Osteoblast (primary cell): ENCODE data around the gene BLOC1S5. TPM values are rescaled to one million over a fixed set of nuclear protein-coding genes. Genes with fewer than 3 reads are reported as not detected.
A peak's percentile ranks its signal among the peaks of the same experiment; 100 is the strongest.
"Not testable (repeated sequence)": the region's sequence is repeated elsewhere in the genome, so short reads cannot be mapped to it uniquely, and the experiment has no call there.

Experiments
- DNase-seq: peaks from one replicate; pipeline ENCODE4 v3.0.0; 2011; ENCODE audit warnings: low spot score, mixed read lengths; ENCODE audit not compliant: insufficient read length; ENCODE audit errors: missing footprints
- H2AFZ ChIP-seq: 2 replicates; pipeline ENCODE4 v1.6.0; 2011; ENCODE audit warnings: mild to moderate bottlenecking, low read length
- H3K27ac ChIP-seq: 2 replicates; pipeline ENCODE4 v1.5.1; 2011; ENCODE audit warnings: mild to moderate bottlenecking, low read depth, low read length, moderate library complexity
- H3K27me3 ChIP-seq: 2 replicates; pipeline ENCODE4 v1.6.0; 2012; ENCODE audit warnings: mild to moderate bottlenecking, control low read depth, inconsistent platforms, low read length, moderate library complexity; ENCODE audit not compliant: insufficient read depth
- H3K36me3 ChIP-seq: 2 replicates; pipeline ENCODE4 v1.5.1; 2011; ENCODE audit warnings: mild to moderate bottlenecking, low read length, control low read depth, moderate library complexity; ENCODE audit not compliant: insufficient read depth
- H3K4me1 ChIP-seq: 2 replicates; pipeline ENCODE4 v1.5.1; 2011; ENCODE audit warnings: mild to moderate bottlenecking, low read length, control low read depth, moderate library complexity; ENCODE audit not compliant: insufficient read depth
- H3K4me2 ChIP-seq: 2 replicates; pipeline ENCODE4 v1.6.0; 2011; ENCODE audit warnings: mild to moderate bottlenecking, low read length; ENCODE audit not compliant: insufficient read depth
- H3K4me3 ChIP-seq: fragments of 200-600 bp; sonication (generic); 3 replicates; pipeline ENCODE4 v1.5.1; 2012; ENCODE audit warnings: mild to moderate bottlenecking, low read length, inconsistent platforms; ENCODE audit not compliant: insufficient read depth
- H3K79me2 ChIP-seq: 2 replicates; pipeline ENCODE4 v1.6.0; 2012; ENCODE audit warnings: mild to moderate bottlenecking, low read length, control low read depth, inconsistent platforms; ENCODE audit not compliant: insufficient read depth
- H3K9me3 ChIP-seq: 2 replicates; pipeline ENCODE4 v1.5.1; 2011; ENCODE audit warnings: low read depth, low read length, control low read depth
- H4K20me1 ChIP-seq: 2 replicates; pipeline ENCODE4 v1.6.0; 2012; ENCODE audit warnings: mild to moderate bottlenecking, low read length, control low read depth; ENCODE audit not compliant: insufficient read depth
- CTCF ChIP-seq: IDR thresholded peaks from 2 replicates; pipeline ENCODE4 v1.5.1; 2011; ENCODE audit warnings: mild to moderate bottlenecking, low read depth, low read length, moderate library complexity; ENCODE audit errors: extremely low read depth
- total RNA-seq: library from RNA; depleted of rRNA; stranded (reverse); fragments of >200 nt; gene quantifications from 2 replicates; pipeline ENCODE4 v1.2.3, GENCODE V29; 2012

Gene BLOC1S5
- total RNA-seq, 1 donor: 14.1 TPM

DNA sequence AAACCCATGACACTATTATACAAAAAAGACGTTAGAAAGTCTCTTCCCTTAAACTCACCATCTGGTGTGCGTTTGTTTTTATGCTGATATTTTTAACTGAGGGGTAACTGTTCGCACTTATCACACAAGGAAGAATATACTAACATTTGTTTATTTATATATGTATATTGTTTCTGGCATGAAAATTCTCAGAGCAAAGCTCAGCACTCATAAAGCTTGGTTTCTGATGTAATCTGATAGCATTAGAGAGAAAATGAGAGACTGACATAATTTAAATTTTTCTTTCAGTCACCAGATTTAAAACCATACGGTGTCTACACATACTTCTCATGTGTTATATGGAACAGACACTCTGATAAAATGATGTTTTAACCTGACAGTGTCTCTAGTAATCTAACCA lies 6.9 kb downstream of the BLOC1S5 start:
- no peak overlapping the region for H3K4me3 ChIP-seq
- H4K20me1 ChIP-seq: no peaks in the 10 kb centered on the region
- no peaks in the 10 kb centered on the region for H3K9me3 ChIP-seq
- peaks cover 4% of the 10 kb centered on the region for H3K4me1 ChIP-seq
- H3K4me2 ChIP-seq: no peak overlapping the region
- DNase-seq: peak; percentile 75
- no peak overlapping the region for H3K27ac ChIP-seq
- no peaks in the 10 kb centered on the region for H3K79me2 ChIP-seq
- no peak overlapping the region for H2AFZ ChIP-seq
- no peaks in the 10 kb centered on the region for H3K27me3 ChIP-seq
- no peak for TF ChIP-seq CTCF
- H3K36me3 ChIP-seq: peaks cover 11% of the 10 kb centered on the region

- H3K9me3 ChIP-seq: no peaks in the 10 kb centered on the region
- H3K36me3 ChIP-seq: no peaks in the 10 kb centered on the region
- H3K27me3 ChIP-seq: no peaks in the 10 kb centered on the region
- H3K79me2 ChIP-seq: no peaks in the 10 kb centered on the region
- peaks cover 4% of the 10 kb centered on the region for H3K4me1 ChIP-seq
- no peak for TF ChIP-seq CTCF
- H2AFZ ChIP-seq: no peak overlapping the region
- no peak overlapping the region for H3K4me3 ChIP-seq
- no peak overlapping the region for H3K4me2 ChIP-seq
- no peak overlapping the region for H3K27ac ChIP-seq
- no peak for DNase-seq
- no peaks in the 10 kb centered on the region for H4K20me1 ChIP-seq
These were observed 9.9 kb downstream of the BLOC1S5 start for GRCh38 chr6:8054276-8054675.

DNA sequence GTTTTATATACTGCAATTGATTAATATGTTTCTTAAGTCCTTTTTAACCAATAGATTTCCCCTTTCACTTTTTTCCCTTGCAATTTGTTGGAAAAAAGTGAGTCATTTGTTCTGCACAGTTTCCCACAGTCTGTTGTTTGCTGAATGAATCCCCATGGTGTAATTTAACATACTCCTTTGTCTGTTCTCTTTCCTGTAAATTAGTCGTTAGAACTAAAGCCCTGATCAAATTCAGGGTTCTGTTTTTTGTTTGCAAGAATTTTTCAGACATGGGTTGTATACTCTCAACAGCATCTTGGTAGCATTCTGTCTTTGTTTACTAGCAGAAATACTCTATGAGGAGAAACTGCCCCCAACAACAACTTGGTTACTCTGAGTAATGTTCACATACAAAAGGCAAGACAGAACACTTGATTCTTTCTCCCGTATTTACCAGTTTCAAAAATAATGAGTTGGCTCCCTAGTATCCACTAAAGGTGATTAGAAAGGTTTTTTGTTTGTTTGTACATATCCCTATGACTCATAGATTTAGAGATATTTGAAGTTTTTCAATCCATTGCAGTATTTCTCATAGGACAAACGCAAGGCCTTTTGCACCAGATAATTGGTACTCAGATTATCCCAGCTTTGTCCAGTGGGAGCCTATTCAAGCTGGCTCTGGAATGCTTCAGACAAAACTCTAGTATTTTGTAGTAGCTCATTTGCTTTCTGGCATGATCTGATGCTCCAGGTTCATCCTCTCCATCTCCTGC lies 16.5 kb downstream of the BLOC1S5 start:
- peak overlapping the region; percentile 10 for H3K27ac ChIP-seq
- no peaks in the 10 kb centered on the region for H4K20me1 ChIP-seq
- no peak overlapping the region for H2AFZ ChIP-seq
- no peaks in the 10 kb centered on the region for H3K4me1 ChIP-seq
- H3K79me2 ChIP-seq: no peaks in the 10 kb centered on the region
- H3K4me3 ChIP-seq: no peak overlapping the region
- no peaks in the 10 kb centered on the region for H3K27me3 ChIP-seq
- H3K36me3 ChIP-seq: no peaks in the 10 kb centered on the region
- TF ChIP-seq CTCF: no peak
- H3K4me2 ChIP-seq: no peak overlapping the region
- no peaks in the 10 kb centered on the region for H3K9me3 ChIP-seq
- DNase-seq: peak; percentile 67

- not testable (repeated sequence) for H3K4me2 ChIP-seq, H3K36me3 ChIP-seq, H2AFZ ChIP-seq, H3K4me1 ChIP-seq, DNase-seq, H3K79me2 ChIP-seq, H3K9me3 ChIP-seq, H4K20me1 ChIP-seq, H3K4me3 ChIP-seq, H3K27me3 ChIP-seq, H3K27ac ChIP-seq
These were observed 18.4 kb downstream of the BLOC1S5 start for GRCh38 chr6:8045769-8046168.
